Upper lobe of right lung (tissue), 1 donor: ENCODE data around the gene HMX3. TPM values are rescaled to one million over a fixed set of nuclear protein-coding genes. Genes with fewer than 3 reads are reported as not detected.

Experiments
- ATAC-seq: fragments of 200-7000 bp; cut with Tn5 transposase; one replicate; pipeline ENCODE4 v1.9.1; 2020; ENCODE audit warnings: mild to moderate bottlenecking, moderate library complexity
- DNase-seq: peaks from one replicate; pipeline ENCODE4 v3.0.0-alpha.2; 2020
- H3K27ac ChIP-seq: fragments of 200-600 bp; one replicate; pipeline ENCODE4 v1.8.0; 2022
- H3K27me3 ChIP-seq: fragments of 200-600 bp; one replicate; pipeline ENCODE4 v1.8.0; 2022; ENCODE audit warnings: mild to moderate bottlenecking
- H3K36me3 ChIP-seq: fragments of 200-600 bp; one replicate; pipeline ENCODE4 v1.8.0; 2022
- H3K4me1 ChIP-seq: fragments of 200-600 bp; one replicate; pipeline ENCODE4 v1.8.0; 2022
- H3K4me3 ChIP-seq: fragments of 200-600 bp; one replicate; pipeline ENCODE4 v1.8.0; 2022; ENCODE audit warnings: mild to moderate bottlenecking
- H3K9me3 ChIP-seq: fragments of 200-600 bp; one replicate; pipeline ENCODE4 v1.8.0; 2022
- intact Hi-C: fragments of 100-400 bp; cut with DNase I; formaldehyde crosslinking; loops from one replicate; pipeline ENCODE4 v1.11.0; 2022
- total RNA-seq: library from RNA; stranded (reverse); fragmentation: NEBNext Ultra II Directional; extraction: Animal tissue kit (Norgen Biotek cat#: 25700); gene quantifications from one replicate; pipeline ENCODE4 v1.2.1, GENCODE V29; 2021
- TF ChIP-seq, protein P1 (sequence below): fragments of 200-600 bp; IDR thresholded peaks from one replicate; pipeline ENCODE4 v1.8.0; 2022; ENCODE audit warnings: antibody characterized with exemption
- donor health status: DM: no; HTN: yes; CAD: no; lungs with severe emphysema.

Gene HMX3
- total RNA-seq, 1 donor from 2014 or later, result not detected

DNA sequence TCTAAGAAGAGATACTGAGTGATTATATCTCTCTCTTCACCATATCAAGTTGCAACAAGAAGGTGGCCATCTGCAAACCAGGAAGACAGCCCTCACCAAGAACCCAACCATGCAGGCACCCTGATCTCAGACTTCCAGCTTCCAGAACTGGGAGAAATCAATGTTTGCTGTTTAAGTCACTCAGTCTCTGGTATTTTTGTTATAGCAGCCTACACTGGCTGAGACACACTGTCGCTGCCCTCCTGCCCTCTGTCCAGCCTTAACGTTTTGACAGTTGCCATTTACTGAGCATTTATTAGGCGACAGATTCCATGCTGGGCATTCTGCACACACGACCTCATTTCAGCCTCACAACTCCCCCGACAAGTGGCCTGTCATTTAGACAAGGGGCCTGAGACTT, 9.5 kb upstream of the HMX3 start:
- ATAC-seq (no peak), DNase-seq (no peak)
- TF ChIP-seq, protein P1, sequence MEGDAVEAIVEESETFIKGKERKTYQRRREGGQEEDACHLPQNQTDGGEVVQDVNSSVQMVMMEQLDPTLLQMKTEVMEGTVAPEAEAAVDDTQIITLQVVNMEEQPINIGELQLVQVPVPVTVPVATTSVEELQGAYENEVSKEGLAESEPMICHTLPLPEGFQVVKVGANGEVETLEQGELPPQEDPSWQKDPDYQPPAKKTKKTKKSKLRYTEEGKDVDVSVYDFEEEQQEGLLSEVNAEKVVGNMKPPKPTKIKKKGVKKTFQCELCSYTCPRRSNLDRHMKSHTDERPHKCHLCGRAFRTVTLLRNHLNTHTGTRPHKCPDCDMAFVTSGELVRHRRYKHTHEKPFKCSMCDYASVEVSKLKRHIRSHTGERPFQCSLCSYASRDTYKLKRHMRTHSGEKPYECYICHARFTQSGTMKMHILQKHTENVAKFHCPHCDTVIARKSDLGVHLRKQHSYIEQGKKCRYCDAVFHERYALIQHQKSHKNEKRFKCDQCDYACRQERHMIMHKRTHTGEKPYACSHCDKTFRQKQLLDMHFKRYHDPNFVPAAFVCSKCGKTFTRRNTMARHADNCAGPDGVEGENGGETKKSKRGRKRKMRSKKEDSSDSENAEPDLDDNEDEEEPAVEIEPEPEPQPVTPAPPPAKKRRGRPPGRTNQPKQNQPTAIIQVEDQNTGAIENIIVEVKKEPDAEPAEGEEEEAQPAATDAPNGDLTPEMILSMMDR, result no peak
- H3K36me3 ChIP-seq, result no peaks in the 10 kb centered on the region
- no peaks in the 10 kb centered on the region for H3K9me3 ChIP-seq
- peaks cover 69% of the 10 kb centered on the region for H3K27me3 ChIP-seq
- H3K27ac ChIP-seq, result no peak overlapping the region
- intact Hi-C loops, result no loop called here
- no peak overlapping the region for H3K4me3 ChIP-seq
- no peaks in the 10 kb centered on the region for H3K4me1 ChIP-seq

GRCh38 chr10:123129618-123130271, 6.0 kb upstream of the HMX3 start:
- no peak for DNase-seq
- Histone ChIP-seq H3K9me3 (no peaks in the 10 kb centered on the region), H3K27me3 (peaks cover 92% of the 10 kb centered on the region), H3K27ac (no peak overlapping the region), H3K4me3 (no peak overlapping the region), H3K36me3 (no peaks in the 10 kb centered on the region), H3K4me1 (peaks cover 18% of the 10 kb centered on the region)
- TF ChIP-seq, protein P1, result no peak
- ATAC-seq, result no peak
- intact Hi-C loops, result no loop called here

GRCh38 chr10:123132576-123133477, 2.9 kb upstream of the HMX3 start:
- peak overlapping the region; percentile 18 for H3K4me3 ChIP-seq

DNA sequence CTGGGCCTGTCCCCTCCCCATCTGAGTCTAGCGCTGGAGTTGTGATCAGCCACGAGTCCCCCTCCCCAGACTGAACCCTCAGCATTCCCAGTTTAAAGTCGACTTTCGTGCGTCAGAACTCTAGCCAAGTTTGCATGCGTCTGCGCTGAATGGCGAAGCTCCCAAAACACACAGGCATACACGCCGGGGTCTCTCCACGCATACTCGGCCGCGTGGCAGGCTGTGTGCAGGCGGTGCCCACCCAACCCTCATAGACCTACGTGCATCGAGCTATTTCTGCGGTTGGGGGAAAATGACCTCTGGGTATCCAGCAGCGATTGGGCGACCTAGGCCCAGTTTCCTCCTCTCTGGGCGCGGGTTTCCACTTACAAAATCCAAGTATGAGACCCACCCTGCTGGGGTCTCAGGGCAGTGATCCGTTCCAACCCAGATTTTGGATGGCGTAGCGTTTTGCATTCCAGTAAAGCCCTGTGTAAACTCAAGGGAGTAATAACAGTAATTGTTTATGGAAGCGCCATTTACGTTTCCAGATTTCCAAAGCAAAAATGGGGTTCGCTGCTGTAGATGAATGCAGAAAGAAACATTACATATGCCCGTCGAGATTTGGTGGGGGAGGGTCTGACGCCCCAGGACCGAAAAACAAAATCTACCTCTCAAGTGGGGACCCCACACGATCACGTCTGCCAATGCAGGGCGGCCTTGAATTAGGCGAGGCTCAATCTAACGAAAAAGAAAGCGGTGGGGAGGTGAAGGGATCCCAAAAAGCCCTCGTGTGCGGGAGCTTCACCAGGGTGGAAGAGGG, 2.0 kb upstream of the HMX3 start:
- H3K27ac ChIP-seq, result no peak overlapping the region
- peaks cover 43% of the 10 kb centered on the region for H3K4me1 ChIP-seq
- no peaks in the 10 kb centered on the region for H3K36me3 ChIP-seq
- H3K27me3 ChIP-seq, result peaks cover 95% of the 10 kb centered on the region
- ATAC-seq (no peak), DNase-seq (no peak)
- H3K4me3 ChIP-seq, result no peak overlapping the region
- intact Hi-C loops, result no loop called here
- TF ChIP-seq, protein P1, result no peak
- no peaks in the 10 kb centered on the region for H3K9me3 ChIP-seq

More at GRCh38 chr10:123132576-123133477, 2.9 kb upstream of the HMX3 start:
- H3K9me3 ChIP-seq, result no peaks in the 10 kb centered on the region
- H3K4me1 ChIP-seq, result peaks cover 42% of the 10 kb centered on the region
- intact Hi-C loops, result no loop called here
- H3K36me3 ChIP-seq, result no peaks in the 10 kb centered on the region
- peak; percentile 88 for DNase-seq
- peak; percentile 89 for ATAC-seq
- H3K27ac ChIP-seq, result no peak overlapping the region
- TF ChIP-seq, protein P1, result peak; percentile 92
- peaks cover 94% of the 10 kb centered on the region for H3K27me3 ChIP-seq

DNA sequence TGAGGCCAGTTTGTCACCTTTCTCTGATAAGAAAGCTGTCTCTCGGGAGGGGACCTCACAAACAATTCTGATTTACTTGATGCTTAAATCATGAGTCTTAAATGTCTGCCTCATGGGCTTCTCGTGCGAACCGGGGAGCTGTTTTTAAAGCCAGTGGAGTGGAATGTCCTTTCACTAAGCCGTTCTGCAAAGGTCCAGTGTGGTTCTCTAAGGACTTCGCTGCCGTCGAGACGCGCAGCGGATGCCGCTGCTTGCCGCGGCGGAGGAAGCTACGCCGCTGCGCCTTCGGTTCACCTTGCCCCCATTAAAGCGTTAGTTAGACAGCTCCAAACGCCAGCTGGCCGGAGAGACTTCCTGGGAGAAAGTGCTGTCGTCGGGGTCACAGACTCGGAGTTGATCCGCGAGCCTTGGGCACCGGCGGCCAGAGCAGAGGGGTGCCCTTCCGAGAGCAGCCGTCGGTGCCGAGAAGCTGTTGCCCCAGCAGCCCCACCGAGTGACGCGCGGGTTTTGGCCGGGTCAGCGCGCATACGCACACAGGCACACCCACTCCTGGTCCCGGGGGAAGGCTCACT, 1.3 kb upstream of the HMX3 start:
- DNase-seq, result no peak
- intact Hi-C loops, result no loop called here
- peaks cover 99% of the 10 kb centered on the region for H3K27me3 ChIP-seq

More for the DNA sequence above, 1.3 kb upstream of the HMX3 start:
- Histone ChIP-seq H3K27ac (no peak overlapping the region), H3K36me3 (no peaks in the 10 kb centered on the region), H3K4me1 (peaks cover 44% of the 10 kb centered on the region), H3K4me3 (no peak overlapping the region), H3K9me3 (no peaks in the 10 kb centered on the region)
- no peak for ATAC-seq
- TF ChIP-seq, protein P1, result no peak
